GM19463 (cell line): ENCODE measurements around the gene MICAL3.

ENCODE experiments used
- ATAC-seq: cut with Tn5 transposase; IDR thresholded peaks from one replicate; pipeline ENCODE4 v1.9.1; 2021; ENCODE audit warnings: mild to moderate bottlenecking, moderate library complexity; ENCODE audit not compliant: unreplicated experiment

MICAL3 gene

DNA sequence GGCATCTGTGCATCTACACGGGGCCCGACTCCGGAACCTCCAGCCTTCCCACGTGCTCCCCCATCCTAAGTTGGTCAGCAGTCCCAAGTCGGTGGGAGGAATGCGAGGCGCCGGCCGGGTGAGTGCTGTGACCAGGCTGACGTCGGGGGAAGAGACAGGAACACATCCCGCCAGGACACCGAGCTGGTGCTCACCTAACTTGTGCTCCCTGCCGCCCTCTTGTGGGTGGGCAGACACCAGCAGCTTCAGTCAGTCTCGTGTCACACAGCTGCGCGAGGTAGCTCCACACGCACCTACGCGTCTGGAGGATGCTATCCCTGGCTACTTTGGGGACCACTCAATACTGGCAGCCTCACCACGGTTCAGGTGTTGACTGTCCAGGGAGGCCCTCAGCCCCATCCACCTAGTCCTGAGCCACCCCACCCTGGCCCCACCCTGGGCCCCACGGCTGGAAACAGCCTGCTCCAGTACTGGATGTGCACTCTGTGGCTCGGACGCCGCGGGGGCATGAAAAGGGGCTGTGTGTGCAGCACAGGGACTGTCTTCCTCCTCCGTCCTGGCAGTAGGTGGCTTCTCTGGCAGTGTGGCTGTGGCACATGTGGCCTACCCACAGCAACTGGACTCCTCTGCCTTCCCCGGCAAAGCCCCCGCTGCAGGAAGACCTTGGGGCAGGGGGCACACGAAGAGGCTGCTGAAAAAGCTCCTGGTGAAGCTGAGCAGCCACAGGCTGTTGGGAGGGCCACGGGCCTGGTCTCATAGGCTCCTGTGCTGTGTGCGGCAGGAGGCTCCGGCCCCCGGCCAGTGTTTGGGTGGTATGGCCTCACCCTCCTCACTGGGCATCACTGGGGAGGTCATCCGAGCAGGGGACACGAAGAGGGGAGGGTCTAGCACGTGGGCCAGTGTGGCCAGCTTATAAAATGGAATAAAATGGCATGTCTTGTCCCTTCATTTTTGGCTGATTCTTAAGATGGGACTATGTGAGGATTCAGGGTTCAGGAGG is 238.9 kb downstream of the MICAL3 start:
- no peak for ATAC-seq

DNA sequence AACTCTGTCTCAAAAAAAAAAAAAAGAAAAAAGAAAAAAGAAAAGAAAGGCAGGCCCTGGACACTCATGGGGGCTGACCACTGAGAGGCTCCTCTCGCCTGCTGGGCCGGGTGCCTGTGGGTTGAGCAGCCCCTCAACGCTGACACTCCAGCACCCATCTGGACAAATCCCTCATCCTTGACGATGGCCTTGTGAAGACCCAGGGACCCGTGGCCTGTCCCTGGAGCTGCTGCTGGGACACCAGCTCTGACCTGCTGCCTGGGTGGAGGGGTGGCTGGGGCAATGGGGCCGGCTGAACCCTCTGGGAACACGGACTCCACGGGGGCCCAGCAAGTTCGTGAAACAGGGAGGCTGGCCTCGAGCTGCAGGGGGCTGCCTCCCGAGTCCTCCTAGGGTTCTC is 239.6 kb downstream of the MICAL3 start:
- ATAC-seq: no peak

DNA sequence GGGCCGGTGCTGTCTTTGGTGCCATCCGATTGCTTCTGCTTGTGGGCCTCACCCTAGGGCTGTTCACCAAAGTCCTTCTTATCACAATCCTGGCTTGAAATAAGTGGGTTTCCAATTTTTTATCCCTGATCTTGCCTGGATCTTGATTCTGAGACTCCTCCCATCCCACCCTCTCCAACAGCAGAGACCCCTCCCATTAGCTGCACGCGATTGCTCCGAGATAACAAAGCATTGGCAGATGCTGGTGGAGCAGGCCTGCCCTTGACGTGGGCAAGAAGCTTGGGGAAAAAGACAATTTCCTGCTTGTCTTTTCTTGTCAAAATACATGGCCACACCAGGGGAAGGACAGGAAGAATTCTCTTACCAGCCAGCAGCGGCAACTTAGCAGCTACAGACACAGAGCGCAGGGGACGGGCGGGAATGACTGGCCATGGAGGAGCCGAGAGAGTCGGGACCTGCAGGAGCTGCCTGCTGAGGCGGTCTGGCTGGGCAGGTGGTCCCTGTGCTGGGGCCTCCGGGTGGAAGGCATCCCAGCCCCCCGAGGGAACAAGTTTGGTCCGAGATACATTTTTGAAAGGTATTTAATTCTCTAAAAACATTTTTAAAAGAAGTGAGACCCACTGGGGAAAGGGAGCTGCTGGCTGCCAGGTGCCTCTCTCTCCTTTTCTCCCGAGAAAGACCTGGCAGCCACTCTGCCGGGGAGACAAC is 240.4 kb downstream of the MICAL3 start:
- ATAC-seq: no peak

DNA sequence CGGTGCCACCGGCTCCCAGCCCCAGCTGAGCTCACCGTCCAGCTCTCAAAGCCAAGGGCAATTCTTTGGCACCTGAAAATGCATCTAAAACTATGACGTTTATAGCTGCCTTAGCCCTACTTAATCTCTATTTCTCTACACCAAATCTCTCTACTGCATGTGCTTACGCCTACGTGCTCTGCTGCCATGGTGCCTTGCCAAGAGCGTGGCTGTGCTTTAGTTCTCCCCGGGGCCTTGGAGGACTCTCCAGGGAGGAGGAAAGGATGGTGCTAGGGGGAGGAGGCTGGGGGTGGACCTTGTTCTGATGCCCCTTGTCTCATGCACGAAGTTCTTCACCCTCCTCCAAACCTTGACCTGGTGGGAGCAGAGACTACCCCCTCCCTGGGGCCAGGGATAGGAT is 241.0 kb downstream of the MICAL3 start:
- no peak for ATAC-seq

DNA sequence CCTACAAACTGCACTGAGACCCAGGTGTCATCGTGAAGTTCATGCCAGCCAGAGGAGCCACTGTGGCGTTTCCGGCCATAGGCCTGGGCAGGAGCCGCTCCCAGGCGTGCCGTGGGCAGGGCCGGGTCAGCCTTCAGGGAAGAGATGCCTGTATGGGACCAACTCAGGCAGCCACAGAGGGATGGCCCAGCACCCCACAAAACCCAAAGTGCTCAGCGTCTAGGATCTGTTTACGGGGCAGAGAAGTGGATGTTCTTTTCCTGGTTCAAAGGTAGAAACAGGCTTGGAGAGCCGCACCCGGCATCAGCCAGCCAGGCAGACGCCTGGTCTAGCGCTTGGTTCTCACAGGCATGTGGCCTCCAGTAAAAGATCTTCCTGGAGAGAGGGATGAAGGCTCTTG is 241.7 kb downstream of the MICAL3 start:
- no peak for ATAC-seq

DNA sequence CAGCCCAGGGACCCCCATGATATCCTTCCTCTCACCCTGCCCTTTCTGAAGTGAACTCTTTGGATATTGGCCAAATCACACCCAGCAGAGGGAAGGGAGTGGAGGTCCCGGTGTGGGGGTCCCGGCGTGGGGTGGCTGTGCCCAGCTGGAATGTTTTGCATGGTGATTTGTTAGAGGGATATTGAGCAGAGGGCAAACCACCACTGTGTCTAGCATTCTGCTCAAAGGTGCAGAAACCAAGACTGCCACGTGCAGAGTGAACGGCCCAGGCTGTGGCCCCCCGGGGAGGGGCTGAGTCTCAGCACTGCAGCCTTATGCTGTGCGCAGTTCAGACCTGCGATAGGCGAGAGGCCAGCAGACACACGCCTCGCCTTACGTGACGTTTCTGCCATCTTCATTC is 242.2 kb downstream of the MICAL3 start:
- no peak for ATAC-seq

DNA sequence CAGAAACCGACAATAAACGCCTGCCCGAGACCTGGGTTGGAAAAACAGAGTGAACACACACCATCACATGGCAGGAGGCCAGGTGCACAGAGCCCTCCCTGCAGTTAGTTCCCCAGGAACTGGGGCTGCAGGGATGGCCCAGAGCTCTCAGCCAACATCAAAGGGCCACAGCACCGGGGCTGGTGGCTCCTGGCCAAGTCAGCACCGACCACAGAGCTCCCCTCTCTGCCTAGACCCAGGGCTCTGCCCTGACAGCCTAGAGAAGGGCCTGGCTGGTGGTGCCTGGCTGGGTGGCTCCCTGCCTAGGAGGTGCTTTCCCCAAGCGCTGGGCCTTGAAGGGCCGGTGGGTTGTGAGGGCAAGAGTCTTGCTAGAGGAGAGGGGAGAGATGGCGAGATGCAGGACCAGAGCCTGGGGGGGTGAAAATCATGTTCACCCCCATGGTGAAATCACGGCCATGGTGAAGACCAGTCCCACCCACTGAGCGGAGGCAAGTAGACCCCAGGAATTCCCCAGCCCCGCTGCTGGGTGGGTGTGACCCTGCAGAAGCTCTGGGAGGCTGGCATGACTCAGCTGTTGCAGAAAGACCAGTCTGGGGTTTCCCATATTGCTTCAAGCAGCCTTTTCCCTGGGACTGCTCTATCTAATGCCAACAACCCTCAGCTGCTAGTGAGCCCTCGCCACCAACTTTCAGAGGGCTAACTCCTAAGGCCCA is 242.9 kb downstream of the MICAL3 start:
- peak; percentile 45 for ATAC-seq

DNA sequence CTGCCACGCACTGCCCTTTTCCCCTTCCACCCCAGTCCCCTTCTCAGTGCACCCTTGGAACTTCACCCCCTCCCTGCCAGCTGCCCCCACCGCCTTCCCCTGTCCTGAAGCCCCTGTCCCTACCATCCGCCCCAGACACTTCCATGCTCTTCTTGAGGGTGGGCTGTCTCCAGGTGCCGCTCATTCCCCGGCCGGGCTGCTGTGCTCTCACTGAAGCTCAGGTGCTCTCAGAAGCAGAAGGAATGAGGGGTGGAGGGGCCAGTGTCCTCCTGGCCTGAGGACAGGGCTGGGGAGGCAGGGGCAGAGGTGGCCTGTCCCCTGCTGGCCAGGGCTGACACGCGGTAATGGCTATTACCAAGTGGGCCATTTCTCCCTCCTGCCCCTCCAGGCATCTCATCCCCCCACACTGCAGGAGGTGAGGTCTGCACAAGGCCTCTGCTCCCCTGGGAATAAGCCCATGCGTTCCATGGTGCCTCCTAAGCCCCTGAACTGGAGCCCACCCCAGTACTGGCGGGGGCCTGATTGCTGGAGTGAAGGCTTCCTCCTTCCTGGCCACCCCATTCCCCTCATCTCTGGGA is 243.5 kb downstream of the MICAL3 start:
- ATAC-seq: no peak

DNA sequence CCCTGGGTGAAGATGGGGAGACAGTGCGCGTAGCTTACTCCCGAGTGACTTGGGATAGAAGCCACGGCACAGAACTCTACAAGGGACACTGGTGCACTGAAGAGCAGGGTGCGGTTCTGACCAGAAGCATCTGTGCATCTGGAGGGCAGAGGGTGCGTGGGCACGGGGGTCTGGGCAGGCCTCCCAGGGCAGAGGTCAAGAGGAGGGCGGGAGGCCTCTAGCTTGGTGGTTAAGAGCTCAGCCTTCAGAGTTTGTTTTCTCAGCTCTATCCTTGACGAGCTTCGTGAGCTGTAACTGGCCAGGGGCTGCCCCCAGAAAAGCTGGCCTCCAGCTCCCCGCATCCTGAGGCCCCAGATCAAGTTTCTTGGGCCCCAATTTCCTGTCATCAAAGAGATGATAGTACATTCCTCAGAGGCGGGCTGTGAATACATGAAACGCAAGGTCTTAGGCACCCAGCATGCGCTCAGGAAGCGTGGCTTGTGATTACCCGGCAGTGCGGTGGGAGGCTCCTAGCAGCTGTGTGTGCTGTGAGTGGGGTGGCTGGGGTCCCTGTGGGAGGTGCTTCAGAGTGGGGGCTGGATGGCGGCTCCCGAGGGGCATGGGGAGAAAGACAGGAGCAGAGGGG is 244.1 kb downstream of the MICAL3 start:
- ATAC-seq: no peak

DNA sequence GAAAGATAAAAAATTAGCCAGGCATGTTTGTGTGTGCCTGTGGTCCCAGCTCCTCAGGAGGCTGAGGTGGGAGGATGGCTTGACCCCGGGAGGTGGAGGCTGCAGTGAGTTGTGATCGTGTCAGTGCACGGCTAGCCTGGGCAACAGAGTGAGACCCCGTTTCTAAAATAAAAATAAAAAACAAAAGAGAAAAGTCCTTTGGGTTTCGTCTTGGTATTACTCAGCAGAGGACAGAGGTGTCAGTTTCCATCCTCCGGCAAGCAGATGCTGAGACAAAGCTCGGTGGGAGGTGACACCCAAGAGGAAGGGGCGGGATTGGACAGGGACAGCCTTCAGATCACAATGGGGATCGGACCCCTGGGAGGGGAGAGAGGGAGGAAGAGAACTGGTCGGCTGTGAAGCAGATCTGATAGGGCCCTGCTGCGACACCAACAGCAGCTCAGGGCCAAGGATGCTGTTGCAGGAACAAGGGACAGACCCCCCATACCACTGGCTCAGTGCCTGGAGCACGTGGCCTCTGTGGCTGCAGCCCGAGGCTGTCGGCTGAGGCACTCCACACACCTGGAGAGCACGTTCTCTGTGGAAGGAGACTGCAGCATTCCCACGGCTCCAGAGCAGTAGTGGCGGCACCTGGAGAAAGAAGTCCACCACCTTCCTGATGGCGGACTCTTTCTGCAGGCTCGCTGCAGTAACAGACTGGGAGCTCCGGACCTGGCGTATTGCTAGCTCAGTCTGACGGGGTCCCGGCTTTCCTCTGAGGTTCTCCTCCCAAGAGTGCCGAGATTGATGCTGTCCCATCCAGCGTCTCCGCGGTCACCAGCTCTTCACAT is 244.9 kb downstream of the MICAL3 start:
- ATAC-seq: peak; percentile 44

DNA sequence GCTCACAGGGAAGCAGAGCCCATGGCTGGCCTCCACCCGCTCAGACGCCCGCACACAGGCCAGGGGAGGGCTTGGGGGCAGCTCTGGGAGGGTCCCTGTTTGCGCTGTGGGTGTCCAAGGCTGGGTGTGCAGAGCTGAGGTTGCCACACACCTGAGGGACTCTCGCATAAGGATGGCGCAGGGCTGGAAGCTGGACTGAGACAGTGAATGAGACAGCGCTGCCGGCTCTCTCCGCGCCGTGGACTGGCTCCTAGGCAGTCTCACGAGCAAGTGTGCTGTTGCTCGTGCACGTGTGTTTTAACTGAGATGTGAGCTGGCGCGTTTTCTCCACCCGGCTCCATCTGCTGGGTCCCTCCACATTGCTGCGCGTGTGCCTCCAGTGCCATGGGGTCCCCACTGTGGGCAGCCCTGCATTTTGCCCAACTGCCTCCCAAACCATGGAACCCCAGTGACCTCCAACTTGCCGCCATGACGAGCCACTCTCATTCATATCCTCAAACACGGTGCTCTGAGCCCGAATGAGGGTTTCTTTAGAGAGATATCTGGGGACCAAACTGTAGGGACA is 245.9 kb downstream of the MICAL3 start:
- no peak for ATAC-seq

DNA sequence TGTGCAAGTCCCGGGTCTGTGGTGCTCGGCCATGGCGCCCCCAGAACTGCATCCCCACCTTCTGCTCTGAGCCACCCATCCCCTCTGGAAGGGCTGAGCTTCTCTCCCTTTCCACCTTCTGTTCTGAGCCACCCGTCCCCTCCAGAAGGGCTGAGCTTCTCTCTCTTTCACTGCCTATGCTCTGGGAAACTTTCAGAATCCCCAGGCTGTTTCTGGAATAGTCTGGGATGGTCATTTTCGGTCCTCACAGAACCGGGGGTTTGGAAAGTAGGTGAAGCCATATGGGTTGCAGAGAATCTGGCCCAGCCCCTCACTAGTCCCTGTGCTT is 246.7 kb downstream of the MICAL3 start:
- no peak for ATAC-seq

DNA sequence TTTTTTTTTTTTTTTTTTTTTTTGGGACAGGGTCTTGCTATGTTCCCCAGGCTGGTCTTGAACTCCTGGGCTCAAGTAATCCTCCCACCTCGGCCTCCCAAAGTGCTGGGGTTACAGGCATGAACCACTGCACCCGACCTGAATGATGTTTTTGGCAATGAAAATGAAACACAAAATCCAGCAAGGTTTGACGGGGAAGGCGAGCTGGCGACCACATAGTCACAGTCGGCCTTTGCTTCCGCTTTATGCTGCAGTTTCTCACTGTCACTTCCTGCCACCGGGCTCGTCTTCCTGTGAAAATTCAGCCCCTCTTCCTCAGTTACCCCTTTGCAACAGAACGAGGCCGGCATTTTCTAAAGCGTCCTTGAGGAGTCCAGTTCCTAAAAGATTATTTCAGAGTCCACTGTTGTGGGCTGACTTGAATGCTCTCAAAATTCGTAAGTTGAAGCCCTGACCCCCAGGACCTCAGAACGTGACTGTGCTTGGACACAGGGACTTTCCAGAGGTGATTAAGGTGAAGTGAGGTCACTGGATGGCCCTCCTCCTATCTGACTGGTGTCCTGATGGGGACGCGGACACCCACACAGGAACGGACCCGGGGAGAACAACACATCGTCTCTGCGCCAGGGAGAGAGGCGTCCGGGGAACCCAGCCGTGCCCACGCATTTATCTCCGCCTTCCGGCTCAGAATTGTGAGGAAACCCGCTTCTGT is 247.2 kb downstream of the MICAL3 start:
- ATAC-seq: peak; percentile 17

DNA sequence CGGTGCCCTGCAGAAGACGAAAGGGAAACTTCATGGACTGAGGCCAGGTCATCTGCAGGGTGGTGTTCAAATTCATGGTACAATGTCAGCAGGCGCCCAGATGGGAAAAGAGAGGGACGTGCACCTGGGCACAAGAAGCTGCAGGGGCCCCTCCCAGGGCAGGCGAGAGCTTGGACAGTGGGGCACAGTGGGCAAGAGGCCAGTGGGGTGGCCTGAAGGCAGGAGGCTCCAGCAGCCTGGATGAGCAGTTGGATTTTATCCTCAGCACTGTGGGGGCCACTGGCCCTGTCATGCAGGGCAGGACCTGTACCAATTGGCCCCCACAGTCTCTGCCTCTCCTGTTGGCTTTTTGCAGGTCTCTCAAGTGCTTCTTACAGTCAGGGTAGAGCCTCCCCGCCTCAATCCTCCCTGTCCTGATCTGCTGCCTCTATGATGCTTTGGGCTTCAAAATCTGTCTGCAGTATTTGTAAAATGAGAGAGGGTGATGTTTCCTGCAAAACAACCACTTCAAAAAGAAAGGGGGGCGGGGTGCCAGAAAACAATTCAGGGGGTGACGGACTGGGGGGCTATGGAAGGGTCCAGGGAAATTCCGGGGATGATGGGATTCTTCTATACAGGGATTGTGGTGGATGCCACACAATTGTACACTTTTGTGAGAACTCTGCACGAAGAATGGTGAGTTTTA is 248.4 kb downstream of the MICAL3 start:
- no peak for ATAC-seq

DNA sequence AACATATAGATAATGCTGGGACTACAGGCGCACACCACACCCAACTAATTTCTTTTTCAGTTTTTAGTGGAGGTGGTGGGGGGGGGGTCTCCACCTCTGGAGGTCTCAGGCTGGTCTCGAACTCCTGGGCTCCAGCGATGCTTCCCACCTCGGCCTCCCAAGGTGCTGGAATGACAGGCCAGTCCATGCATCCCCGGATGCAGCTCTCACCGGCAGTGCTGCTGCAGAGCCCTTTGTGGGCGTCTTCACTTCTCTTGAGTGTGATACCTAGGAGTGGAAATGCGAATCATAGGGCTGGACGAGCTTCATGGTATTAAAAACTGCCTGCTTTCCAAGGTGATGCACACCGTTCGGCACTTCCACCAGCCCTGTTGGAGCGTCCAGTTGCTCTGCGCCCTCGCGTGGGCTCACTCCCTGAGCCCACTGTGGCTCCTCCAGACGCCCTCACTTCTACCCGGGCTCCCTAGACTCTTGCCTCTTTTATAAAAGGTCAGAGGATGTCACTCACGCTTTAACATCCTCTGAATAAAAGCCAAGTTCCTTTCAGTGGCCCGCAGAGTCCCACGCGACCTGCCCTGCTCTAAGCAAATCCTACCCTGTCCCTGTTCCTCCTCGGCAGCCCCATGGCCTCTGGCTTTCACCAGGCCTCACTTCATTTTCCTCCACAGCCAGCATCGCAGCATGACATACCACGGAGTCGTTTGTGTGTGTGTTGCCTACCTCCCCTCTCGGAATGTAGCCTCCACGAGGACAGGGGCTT is 249.3 kb downstream of the MICAL3 start:
- no peak for ATAC-seq

DNA sequence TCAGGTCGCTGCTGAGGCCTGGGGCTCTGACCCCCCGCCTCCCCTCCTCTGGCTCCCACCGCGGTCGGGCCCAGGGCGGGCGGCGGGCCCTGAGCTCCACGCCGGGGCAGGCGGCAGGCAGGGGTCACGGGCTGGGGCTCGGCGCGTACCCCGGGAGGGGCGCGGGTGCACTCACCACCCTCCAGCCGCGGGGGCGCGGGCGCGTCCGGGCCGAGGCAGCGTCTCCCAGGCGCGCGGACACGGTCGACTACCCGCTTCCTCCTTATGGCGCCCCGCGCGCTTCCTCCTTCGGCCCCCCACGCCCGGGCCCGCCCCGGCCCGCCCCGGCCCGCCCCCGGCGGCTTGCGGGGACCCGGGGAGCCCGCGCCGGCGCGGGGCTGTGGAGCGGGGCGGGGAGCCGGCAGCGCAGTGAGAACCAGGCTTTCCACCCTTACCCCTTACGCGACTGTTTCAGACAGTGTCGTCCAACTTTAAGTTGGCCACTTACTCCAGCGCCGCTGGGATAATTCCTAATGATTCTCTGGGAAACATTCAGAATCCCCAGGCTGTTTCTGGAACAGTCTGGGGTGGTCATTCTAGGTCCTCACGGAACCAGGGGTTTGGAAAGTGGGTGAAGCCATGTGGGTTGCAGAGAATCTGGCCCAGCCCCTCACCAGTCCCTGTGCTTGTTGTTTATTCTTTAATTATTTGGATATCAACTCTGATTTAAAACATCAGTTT is 250.0 kb downstream of the MICAL3 start, which contains the start of gene BID:
Gene BID, minus strand, starts transcription at position 264 of the 720 bp plus-strand sequence. CDS start 24,353 bp downstream, outside the sequence.
- peak; percentile 29 for ATAC-seq
